Measurements from ENCODE around the gene MCC.

- TF ChIP-seq CTCF (IDR thresholded peaks at IDR 0.05) (no peak), POLR2A (IDR thresholded peaks at IDR 0.05) (no peak)
Measured at GRCh38 chr5:113091622-113092021, 396.6 kb downstream of the MCC start.
